Measurements from ENCODE around the gene BCAS4.
"Not testable (repeated sequence)": the region's sequence is repeated elsewhere in the genome, so short reads cannot be mapped to it uniquely, and the experiment has no call there.

The BCAS4 gene

GRCh38 chr20:50799176-50799889 is 4.5 kb downstream of the BCAS4 start:
- no peak for DNase-seq (ENCODE audit: low spot score)

DNA sequence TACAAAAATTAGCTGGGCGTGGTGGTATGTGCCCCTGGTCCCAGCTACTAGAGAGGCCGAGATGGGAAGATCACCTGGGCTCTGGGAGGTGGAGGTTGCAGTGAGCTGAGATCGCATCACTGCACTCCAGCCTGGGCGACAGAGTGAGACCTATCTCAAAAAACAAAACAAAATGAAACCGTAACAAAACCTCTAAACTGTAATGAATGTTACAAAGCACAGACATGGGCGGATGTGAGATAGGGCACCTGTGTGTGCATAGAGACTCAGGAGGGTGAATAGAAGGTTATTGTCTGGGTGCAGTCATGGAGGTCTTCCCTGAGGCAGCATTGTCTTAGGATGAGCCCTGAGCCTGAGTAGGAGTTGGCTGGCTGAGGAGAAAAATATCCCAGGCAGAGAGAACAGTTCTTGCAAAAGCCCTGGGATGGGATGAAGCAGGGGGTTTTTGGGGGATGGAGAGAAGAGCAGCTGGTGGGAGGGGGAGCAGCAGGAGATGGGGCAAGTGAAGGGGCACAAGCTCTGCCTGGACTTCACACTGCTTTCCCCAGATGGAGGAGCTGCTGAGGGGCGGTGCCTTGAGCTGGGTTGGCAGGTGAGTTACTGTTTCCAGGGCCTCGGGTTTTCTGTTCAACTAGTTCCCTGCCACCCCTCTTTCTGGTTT is 5.2 kb downstream of the BCAS4 start:
- DNase-seq (ENCODE audit: low spot score) = no peak

- not testable (repeated sequence) for DNase-seq (ENCODE audit: low spot score)
Measured at GRCh38 chr20:50800986-50801746, 6.3 kb downstream of the BCAS4 start.

GRCh38 chr20:50801747-50802125 is 6.9 kb downstream of the BCAS4 start:
- DNase-seq (ENCODE audit: low spot score) = no peak

- no peak for DNase-seq (ENCODE audit: low spot score)
Measured at GRCh38 chr20:50802289-50802688, 7.4 kb downstream of the BCAS4 start.

GRCh38 chr20:50804437-50805348 is 9.8 kb downstream of the BCAS4 start:
- no peak for DNase-seq (ENCODE audit: low spot score)

GRCh38 chr20:50805349-50805684 is 10.5 kb downstream of the BCAS4 start:
- DNase-seq (ENCODE audit: low spot score) = no peak

- DNase-seq (ENCODE audit: low spot score) = no peak
Measured at GRCh38 chr20:50806126-50806768, 11.4 kb downstream of the BCAS4 start.

DNA sequence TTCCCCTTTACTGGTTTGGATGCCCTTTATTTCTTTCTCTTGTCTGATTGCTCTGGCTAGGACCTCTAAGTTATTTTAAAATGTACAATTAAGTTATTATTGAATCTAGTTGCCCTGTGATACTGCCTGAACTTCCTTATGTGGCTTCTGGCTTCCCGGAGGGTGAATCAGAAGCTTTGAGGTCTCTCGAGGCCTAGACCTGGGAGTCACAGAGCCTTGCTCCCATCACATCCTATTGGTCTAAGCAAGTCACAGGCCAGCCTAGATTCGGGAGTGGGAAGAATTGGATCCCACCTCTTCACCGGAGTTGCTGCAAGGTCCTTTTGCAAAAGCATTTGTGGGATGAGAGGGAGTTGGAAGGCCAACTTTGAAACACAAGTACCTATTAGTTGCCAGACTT is 15.2 kb downstream of the BCAS4 start:
- no peak for DNase-seq (ENCODE audit: low spot score)

DNA sequence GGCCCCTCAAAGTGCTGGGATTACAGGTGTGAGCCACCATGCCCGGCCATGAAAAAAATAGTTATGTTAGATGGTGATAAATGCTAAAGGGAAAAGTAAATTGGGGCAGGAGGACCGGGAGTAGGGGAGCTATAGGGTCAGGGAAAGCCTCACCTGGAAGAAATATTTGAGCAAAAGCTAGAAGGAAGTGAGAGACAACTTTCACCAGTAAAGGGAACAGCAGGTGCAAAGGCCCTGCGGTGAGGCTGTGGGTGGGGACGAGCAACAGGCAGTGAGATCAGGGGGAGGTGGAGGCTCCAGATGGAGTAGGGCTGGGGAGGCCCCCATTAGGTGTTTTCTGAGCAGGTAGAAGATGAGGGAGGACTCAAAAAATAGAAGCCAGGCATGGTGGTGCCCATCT is 16.0 kb downstream of the BCAS4 start:
- DNase-seq (ENCODE audit: low spot score) = no peak

DNA sequence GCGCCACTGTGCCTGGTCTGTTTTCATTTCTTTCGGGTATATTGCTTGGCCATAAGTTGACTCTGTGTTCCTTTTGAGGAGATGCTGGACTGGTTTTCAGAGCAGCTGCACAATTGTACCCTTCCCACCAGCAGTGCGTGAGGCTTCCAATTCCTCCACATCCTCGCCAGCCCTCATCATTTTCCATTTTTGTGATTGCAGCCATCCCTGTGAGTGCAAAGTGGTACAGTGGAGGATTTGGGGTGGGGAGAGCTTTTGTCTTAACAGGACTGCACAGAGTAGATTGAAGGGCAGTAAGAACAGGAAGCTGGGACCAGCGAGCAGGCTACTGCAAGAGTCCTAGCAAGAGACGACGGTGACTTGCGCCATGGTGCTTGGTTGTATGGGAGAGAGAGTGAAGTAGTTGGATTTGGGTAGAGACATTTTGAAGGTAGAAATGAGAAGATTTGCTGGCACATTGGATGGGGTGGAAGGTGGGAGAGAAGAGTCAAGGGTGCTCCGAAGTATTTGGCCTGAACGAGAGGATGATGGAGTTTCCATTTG is 18.3 kb downstream of the BCAS4 start:
- DNase-seq (ENCODE audit: low spot score) = no peak

DNA sequence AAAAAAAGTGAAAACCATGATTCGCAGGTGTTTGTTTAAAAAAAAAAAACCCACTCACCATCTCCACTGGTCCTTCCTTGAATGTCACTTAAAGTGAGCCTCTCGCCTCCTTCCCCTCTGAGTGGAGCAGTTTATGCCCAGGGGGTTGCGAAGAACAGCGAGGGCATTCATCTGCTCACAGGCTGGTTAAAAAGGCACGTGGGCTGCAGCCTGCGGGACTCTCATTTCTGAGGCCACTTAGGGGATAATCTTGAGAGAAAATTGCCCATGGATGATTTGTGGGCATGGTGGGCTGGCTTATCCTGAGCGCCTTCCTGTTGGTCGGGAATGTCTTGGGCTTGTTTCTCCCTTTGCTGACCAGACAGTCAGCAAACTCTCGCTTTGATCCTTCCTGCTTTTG is 18.9 kb downstream of the BCAS4 start:
- DNase-seq (ENCODE audit: low spot score) = no peak

- DNase-seq (ENCODE audit: low spot score) = no peak
Measured at GRCh38 chr20:50814438-50815161, 19.7 kb downstream of the BCAS4 start.

GRCh38 chr20:50815162-50815989 is 20.5 kb downstream of the BCAS4 start:
- DNase-seq (ENCODE audit: low spot score) = no peak

DNA sequence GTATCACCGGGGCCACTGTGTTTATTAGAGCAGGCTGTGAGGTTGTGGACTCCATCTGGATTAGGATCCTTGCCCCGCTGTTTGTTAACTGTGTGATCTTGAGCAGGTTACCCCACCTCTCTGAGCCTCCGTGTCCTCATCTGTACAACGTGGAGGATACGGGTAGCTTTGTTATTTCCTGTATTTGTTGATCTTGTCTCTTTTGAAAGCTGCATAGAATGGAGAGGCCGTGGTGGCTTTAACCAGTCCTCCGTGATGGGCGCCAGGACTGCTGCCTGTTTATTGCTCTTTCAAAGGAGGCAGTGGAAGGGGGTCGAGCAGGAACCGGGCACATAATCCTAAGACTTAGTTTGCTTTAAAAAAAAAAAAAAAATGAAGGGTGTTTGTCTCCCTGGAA is 22.9 kb downstream of the BCAS4 start:
- DNase-seq (ENCODE audit: low spot score) = no peak

DNA sequence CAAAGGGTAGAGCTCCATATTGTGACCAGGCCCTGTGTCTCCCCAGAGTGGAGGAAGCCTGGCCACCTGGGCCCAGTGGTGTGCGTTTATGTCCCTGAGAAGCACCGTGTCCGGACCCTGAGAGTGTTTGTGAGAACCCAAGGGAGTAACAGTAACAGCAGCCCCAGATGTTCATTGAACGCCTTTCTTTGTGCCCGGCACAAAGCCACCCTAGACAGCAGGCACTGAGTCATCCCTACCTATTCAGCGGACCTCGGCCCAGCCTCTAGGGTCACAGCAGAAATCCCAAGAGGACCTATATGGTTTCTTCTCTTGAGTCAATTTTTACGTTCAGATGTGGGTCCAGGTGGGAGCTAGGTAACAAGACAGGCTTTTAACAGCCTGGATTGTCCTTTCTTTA is 24.5 kb downstream of the BCAS4 start:
- no peak for DNase-seq (ENCODE audit: low spot score)

DNA sequence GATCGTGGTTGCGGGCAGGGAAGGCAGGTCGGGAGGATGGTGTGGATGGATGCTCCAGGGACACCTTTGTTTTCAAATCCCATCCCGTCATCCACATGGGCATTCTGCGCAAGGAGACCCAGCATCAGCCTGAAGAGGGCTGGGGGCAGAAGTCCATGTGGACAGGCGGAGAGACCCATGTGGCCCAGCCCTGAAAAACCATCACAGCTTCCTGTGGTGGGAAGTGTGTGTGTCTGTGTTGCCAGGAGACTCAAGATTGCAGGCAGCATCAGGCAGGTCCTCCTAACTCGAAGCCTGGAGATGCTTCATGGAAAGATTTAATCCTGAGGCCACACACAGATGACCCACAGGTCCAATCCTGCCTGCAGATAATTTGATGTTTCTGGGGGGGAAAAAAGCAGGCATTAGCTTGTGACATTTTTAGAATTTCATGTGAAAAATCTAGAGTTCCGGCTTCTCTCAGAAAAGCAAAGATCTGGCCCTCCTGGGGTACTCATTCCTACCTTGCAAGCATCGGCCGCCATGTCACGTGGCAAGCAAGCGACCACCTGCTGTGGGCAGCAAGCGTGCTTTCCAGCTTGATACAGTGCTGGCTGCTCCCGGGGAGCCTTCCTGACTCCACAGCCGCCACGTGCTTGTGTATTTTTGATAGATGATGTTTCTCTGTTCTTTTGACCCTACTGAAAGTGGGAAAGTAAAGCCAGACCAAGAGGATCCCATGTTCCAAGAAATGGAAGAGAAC is 25.8 kb downstream of the BCAS4 start:
- DNase-seq (ENCODE audit: low spot score) = no peak

DNA sequence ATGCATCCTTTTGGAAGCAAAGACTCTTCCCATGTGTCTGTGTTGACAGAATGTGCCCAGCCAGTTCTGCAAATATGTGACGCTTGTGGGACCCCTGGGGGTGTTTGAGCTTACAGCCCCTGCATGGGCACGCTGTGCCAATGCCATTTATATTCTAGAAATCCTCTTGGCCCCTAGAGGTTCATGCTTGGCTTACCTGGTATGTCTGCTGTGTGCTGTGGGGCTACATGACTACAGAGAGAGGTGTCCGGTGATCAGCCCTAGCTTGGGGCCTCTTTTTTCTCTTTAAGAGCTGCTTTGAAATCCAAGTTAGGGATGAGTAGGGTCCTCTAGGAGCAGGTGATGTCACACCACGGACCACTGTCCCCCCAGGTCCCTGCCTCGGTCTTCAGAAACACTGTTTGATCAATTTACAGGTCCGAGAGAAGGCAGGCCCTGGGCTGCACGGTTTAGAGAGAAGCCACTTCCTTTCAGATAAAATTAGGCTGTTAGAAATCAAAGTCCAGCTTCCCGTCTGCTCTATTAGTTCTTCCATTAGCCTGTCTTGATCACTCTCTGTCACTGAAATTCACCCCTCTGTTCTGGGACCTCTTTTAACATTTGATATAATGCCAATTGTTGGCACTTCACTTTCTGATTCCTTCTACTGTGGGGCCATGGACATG is 26.5 kb downstream of the BCAS4 start:
- DNase-seq (ENCODE audit: low spot score) = no peak

DNA sequence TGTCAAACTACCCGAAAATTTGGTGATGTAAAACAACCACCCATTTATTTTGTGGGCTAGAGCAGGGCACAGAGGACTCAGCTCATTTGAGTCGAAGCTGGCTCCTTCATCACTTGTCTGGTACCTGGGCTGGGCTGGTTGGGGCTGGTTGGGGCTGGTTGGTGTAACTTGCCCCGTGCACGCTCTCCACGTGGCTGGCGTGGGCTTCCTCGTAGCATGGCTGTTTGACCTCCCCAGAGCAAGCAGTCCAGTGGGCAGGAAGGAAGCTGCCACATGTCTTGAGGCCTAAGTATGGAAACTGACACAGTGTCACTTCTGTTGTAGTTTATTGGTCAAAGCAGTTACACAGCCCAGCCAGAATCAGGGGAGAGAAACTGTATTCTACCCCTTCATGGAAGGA is 27.1 kb downstream of the BCAS4 start:
- DNase-seq (ENCODE audit: low spot score) = no peak

All from iPS-NIHi11 (cell line).